ENCODE measurements around the gene OTUD3.

- TF ChIP-seq EP300 (IDR thresholded peaks at IDR 0.05) (no peak), CTCF (IDR thresholded peaks at IDR 0.05) (no peak)
These were observed 23.3 kb upstream of the OTUD3 start for GRCh38 chr1:19858893-19859292.

Measured in tibial nerve (tissue), 4 donors.